Dendritic cell treated with granulocyte-macrophage colony-stimulating factor and Interleukin-4, amounts not matched to agents 40 ng/mL and 50 ng/mL, for 4 days (primary cell): Measurements from ENCODE around the gene PDP2.

Experiments used
- H3K27ac Mint-ChIP-seq: one replicate; pipeline ENCODE4 v1.8.0; 2022; ENCODE audit warnings: mild to moderate bottlenecking, mixed read lengths
- H3K27me3 Mint-ChIP-seq: one replicate; pipeline ENCODE4 v1.8.0; 2022; ENCODE audit warnings: mild to moderate bottlenecking, mixed read lengths
- H3K36me3 Mint-ChIP-seq: one replicate; pipeline ENCODE4 v1.8.0; 2022; ENCODE audit warnings: low read depth, mixed read lengths
- H3K4me1 Mint-ChIP-seq: one replicate; pipeline ENCODE4 v1.8.0; 2022; ENCODE audit warnings: low read depth, mixed read lengths
- H3K4me3 Mint-ChIP-seq: one replicate; pipeline ENCODE4 v1.8.0; 2022; ENCODE audit warnings: mild to moderate bottlenecking, moderate library complexity, mixed read lengths
- H3K9me3 Mint-ChIP-seq: one replicate; pipeline ENCODE4 v1.8.0; 2022; ENCODE audit warnings: mixed read lengths
- intact Hi-C: fragments of 100-400 bp; cut with micrococcal nuclease; formaldehyde crosslinking; loops from one replicate; pipeline ENCODE4 v1.15.0; 2022

Gene PDP2

GRCh38 chr16:66880288-66881013 is at the start of gene PDP2:
Gene PDP2, plus strand, starts transcription at chr16:66880515. Its CDS starts 3,770 bp downstream, at chr16:66884285.
- Mint-ChIP-seq H3K27me3 (peaks cover 26% of the 10 kb centered on the region), H3K36me3 (peaks cover 27% of the 10 kb centered on the region)
- intact Hi-C loops: loop anchor here (5.0 kb wide), 1 partner anchor 47 kb away; the partner anchor contains the start of gene RRAD

GRCh38 chr16:66832190-66832589 is 48.1 kb upstream of the PDP2 start:
- no peak overlapping the region for H3K4me3 Mint-ChIP-seq
- intact Hi-C loops: no loop called here

More at GRCh38 chr16:66880288-66881013, at the start of gene PDP2:
- Mint-ChIP-seq H3K27ac (peak within 1 kb of the TSS; percentile 88), H3K4me1 (peaks cover 52% of the 10 kb centered on the region), H3K4me3 (peak within 1 kb of the TSS; percentile 91), H3K9me3 (peaks cover 8% of the 10 kb centered on the region)

GRCh38 chr16:66832661-66833305 is 47.5 kb upstream of the PDP2 start:
- H3K4me3 Mint-ChIP-seq: no peak overlapping the region
- H3K36me3 Mint-ChIP-seq: peaks cover 3% of the 10 kb centered on the region
- H3K27ac Mint-ChIP-seq: no peak overlapping the region
- H3K9me3 Mint-ChIP-seq: no peaks in the 10 kb centered on the region
- H3K27me3 Mint-ChIP-seq: peaks cover 22% of the 10 kb centered on the region
- peaks cover 8% of the 10 kb centered on the region for H3K4me1 Mint-ChIP-seq
- intact Hi-C loops: no loop called here

More at GRCh38 chr16:66832190-66832589, 48.1 kb upstream of the PDP2 start:
- Mint-ChIP-seq H3K4me1 (peaks cover 8% of the 10 kb centered on the region), H3K27me3 (peaks cover 22% of the 10 kb centered on the region), H3K36me3 (peaks cover 7% of the 10 kb centered on the region), H3K9me3 (no peaks in the 10 kb centered on the region), H3K27ac (no peak overlapping the region)

- H3K27me3 Mint-ChIP-seq: peaks cover 36% of the 10 kb centered on the region
- no peaks in the 10 kb centered on the region for H3K4me1 Mint-ChIP-seq
- no peaks in the 10 kb centered on the region for H3K36me3 Mint-ChIP-seq
- H3K9me3 Mint-ChIP-seq: peaks cover 9% of the 10 kb centered on the region
- intact Hi-C loops: no loop called here
- H3K27ac Mint-ChIP-seq: no peak overlapping the region
- H3K4me3 Mint-ChIP-seq: no peak overlapping the region
Observed at GRCh38 chr16:66834746-66835145, 45.6 kb upstream of the PDP2 start.

GRCh38 chr16:66840883-66841282 is 39.4 kb upstream of the PDP2 start:
- intact Hi-C loops: no loop called here
- H3K4me1 Mint-ChIP-seq: peaks cover 17% of the 10 kb centered on the region
- peaks cover 56% of the 10 kb centered on the region for H3K27me3 Mint-ChIP-seq
- H3K36me3 Mint-ChIP-seq: no peaks in the 10 kb centered on the region
- H3K9me3 Mint-ChIP-seq: peaks cover 9% of the 10 kb centered on the region
- H3K27ac Mint-ChIP-seq: no peak overlapping the region
- no peak overlapping the region for H3K4me3 Mint-ChIP-seq

- no peak overlapping the region for H3K4me3 Mint-ChIP-seq
- H3K36me3 Mint-ChIP-seq: no peaks in the 10 kb centered on the region
- intact Hi-C loops: no loop called here
- peaks cover 61% of the 10 kb centered on the region for H3K27me3 Mint-ChIP-seq
- H3K4me1 Mint-ChIP-seq: peaks cover 17% of the 10 kb centered on the region
- no peak overlapping the region for H3K27ac Mint-ChIP-seq
- H3K9me3 Mint-ChIP-seq: peaks cover 9% of the 10 kb centered on the region
Observed at GRCh38 chr16:66841366-66841765, 38.9 kb upstream of the PDP2 start.

GRCh38 chr16:66842765-66843164 is 37.5 kb upstream of the PDP2 start:
- Mint-ChIP-seq H3K4me1 (peaks cover 18% of the 10 kb centered on the region), H3K4me3 (no peak overlapping the region), H3K9me3 (peaks cover 9% of the 10 kb centered on the region), H3K36me3 (no peaks in the 10 kb centered on the region), H3K27ac (no peak overlapping the region), H3K27me3 (peaks cover 73% of the 10 kb centered on the region)
- intact Hi-C loops: no loop called here

GRCh38 chr16:66843191-66843590 is 37.1 kb upstream of the PDP2 start:
- Mint-ChIP-seq H3K9me3 (peaks cover 7% of the 10 kb centered on the region), H3K4me3 (no peak overlapping the region), H3K4me1 (peaks cover 22% of the 10 kb centered on the region), H3K27me3 (peaks cover 74% of the 10 kb centered on the region), H3K27ac (no peak overlapping the region), H3K36me3 (no peaks in the 10 kb centered on the region)
- intact Hi-C loops: no loop called here

GRCh38 chr16:66844009-66844341 is 36.3 kb upstream of the PDP2 start:
- no peaks in the 10 kb centered on the region for H3K36me3 Mint-ChIP-seq
- H3K27ac Mint-ChIP-seq: no peak overlapping the region
- peaks cover 27% of the 10 kb centered on the region for H3K4me1 Mint-ChIP-seq
- H3K27me3 Mint-ChIP-seq: peaks cover 70% of the 10 kb centered on the region
- peak overlapping the region; percentile 68 for H3K4me3 Mint-ChIP-seq
- no peaks in the 10 kb centered on the region for H3K9me3 Mint-ChIP-seq
- intact Hi-C loops: no loop called here

GRCh38 chr16:66844342-66845079 is 35.8 kb upstream of the PDP2 start, which contains the start of gene CA7:
Gene CA7, plus strand, starts transcription at chr16:66844414. Its CDS starts 74 bp downstream, at chr16:66844488.
- peak within 1 kb of the TSS; percentile 68 for H3K4me3 Mint-ChIP-seq
- no peak within 1 kb of the TSS for H3K27ac Mint-ChIP-seq
- intact Hi-C loops: no loop called here
- peaks cover 71% of the 10 kb centered on the region for H3K27me3 Mint-ChIP-seq
- H3K4me1 Mint-ChIP-seq: peaks cover 27% of the 10 kb centered on the region
- no peaks in the 10 kb centered on the region for H3K9me3 Mint-ChIP-seq
- no peaks in the 10 kb centered on the region for H3K36me3 Mint-ChIP-seq

- H3K4me1 Mint-ChIP-seq: peaks cover 27% of the 10 kb centered on the region
- H3K27ac Mint-ChIP-seq: no peak overlapping the region
- H3K9me3 Mint-ChIP-seq: no peaks in the 10 kb centered on the region
- H3K27me3 Mint-ChIP-seq: peaks cover 72% of the 10 kb centered on the region
- H3K4me3 Mint-ChIP-seq: peak overlapping the region; percentile 63
- intact Hi-C loops: no loop called here
- H3K36me3 Mint-ChIP-seq: no peaks in the 10 kb centered on the region
Observed at GRCh38 chr16:66845080-66845410, 35.3 kb upstream of the PDP2 start.

GRCh38 chr16:66845791-66846221 is 34.5 kb upstream of the PDP2 start:
- Mint-ChIP-seq H3K9me3 (no peaks in the 10 kb centered on the region), H3K4me3 (no peak overlapping the region), H3K4me1 (peaks cover 34% of the 10 kb centered on the region), H3K27ac (no peak overlapping the region), H3K36me3 (no peaks in the 10 kb centered on the region), H3K27me3 (peaks cover 79% of the 10 kb centered on the region)
- intact Hi-C loops: no loop called here

- Mint-ChIP-seq H3K36me3 (no peaks in the 10 kb centered on the region), H3K27ac (no peak overlapping the region), H3K27me3 (peaks cover 84% of the 10 kb centered on the region), H3K4me1 (peaks cover 33% of the 10 kb centered on the region), H3K4me3 (no peak overlapping the region), H3K9me3 (no peaks in the 10 kb centered on the region)
- intact Hi-C loops: no loop called here
Observed at GRCh38 chr16:66846266-66846665, 34.0 kb upstream of the PDP2 start.

- no peaks in the 10 kb centered on the region for H3K36me3 Mint-ChIP-seq
- H3K4me1 Mint-ChIP-seq: peaks cover 31% of the 10 kb centered on the region
- no peak overlapping the region for H3K27ac Mint-ChIP-seq
- H3K27me3 Mint-ChIP-seq: peaks cover 85% of the 10 kb centered on the region
- intact Hi-C loops: no loop called here
- H3K4me3 Mint-ChIP-seq: no peak overlapping the region
- H3K9me3 Mint-ChIP-seq: no peaks in the 10 kb centered on the region
Observed at GRCh38 chr16:66846831-66847230, 33.5 kb upstream of the PDP2 start.
